ENCODE data around the gene ZSWIM5. TPM values are rescaled to one million over a fixed set of nuclear protein-coding genes. Genes with fewer than 3 reads are reported as not detected.

ZSWIM5 gene
- total and polyA plus RNA-seq, 9 of the 15 experiments (the other 6 are each of a cell fraction or from before 2014, with no cell fraction given), result under 0.01 to 0.07 (median 0.03) TPM; not detected in 3

- TF ChIP-seq ZNF655 (CRISPR knock-in tag; IDR thresholded peaks at IDR 0.05) (no peak), SUPT5H (IDR thresholded peaks at IDR 0.05) (peak; percentile 97), CCNT2 (IDR thresholded peaks at IDR 0.05; ENCODE audit: borderline replicate concordance, extremely low read depth, insufficient read length, low read depth, low read length) (no peak), KLF13 (tag; IDR thresholded peaks at IDR 0.05; ENCODE audit: borderline replicate concordance, low read depth) (peak; percentile 59; the same call in 1 of the 2 replicates), ZNF41 (CRISPR knock-in tag; conservative IDR thresholded peaks at IDR 0.05) (no peak), HMBOX1 (IDR thresholded peaks at IDR 0.05) (no peak), TRIM28 (IDR thresholded peaks at IDR 0.05) (no peak), ZNF609 (CRISPR knock-in tag; IDR thresholded peaks at IDR 0.05; ENCODE audit: borderline replicate concordance) (no peak; the same call in 1 of the 2 replicates), ZNF12 (CRISPR knock-in tag; IDR thresholded peaks at IDR 0.05) (no peak; the same call in 1 of the 2 replicates), ZNF239 (CRISPR knock-in tag; IDR thresholded peaks at IDR 0.05) (no peak), ZNF324 (CRISPR knock-in tag; IDR thresholded peaks at IDR 0.05) (no peak), GATAD2A (IDR thresholded peaks at IDR 0.05) (no peak), PTBP1 (IDR thresholded peaks at IDR 0.05; ENCODE audit: low read depth, low read length) (no peak), U2AF1 (optimal IDR thresholded peaks at IDR 0.05; ENCODE audit: low read depth, low read length) (no peak), DEAF1 (CRISPR knock-in tag; IDR thresholded peaks at IDR 0.05) (no peak), RFX7 (CRISPR knock-in tag; IDR thresholded peaks at IDR 0.05) (no peak), SMARCA4 (IDR thresholded peaks at IDR 0.05) (no peak), E2F1 (CRISPR knock-in tag; IDR thresholded peaks at IDR 0.05) (no peak), NCOR1 (IDR thresholded peaks at IDR 0.05) (no peak)
These were observed 194.4 kb downstream of the ZSWIM5 start, which contains the start of gene UROD (continued) for GRCh38 chr1:45011837-45012638.
